Lower leg skin (tissue), 3 donors: Measurements from ENCODE around the gene SH2B3.
"Not testable (repeated sequence)": the region's sequence is repeated elsewhere in the genome, so short reads cannot be mapped to it uniquely, and the experiment has no call there.

ENCODE experiments used
- CTCF ChIP-seq, 3 donors: fragments of 450-650 bp; IDR thresholded peaks; one replicate each; pipeline ENCODE4 v1.5.1; 2016; ENCODE audit warnings: antibody characterized with exemption in 3 of 3, mild to moderate bottlenecking in 3 of 3, moderate library complexity in 2 of 3
- POLR2A ChIP-seq, 2 donors: fragments of 450-650 bp; IDR thresholded peaks; one replicate each; pipeline ENCODE4 v1.6.1; 2016 to 2017; ENCODE audit warnings: antibody characterized with exemption in 2 of 2, mild to moderate bottlenecking in 1 of 2, moderate library complexity in 1 of 2

- not testable (repeated sequence) for TF ChIP-seq CTCF, POLR2A (IDR thresholded peaks at IDR 0.05)
These were observed 32.5 kb upstream of the SH2B3 start for GRCh38 chr12:111373231-111373630.
